Dedifferentiated amniotic fluid mesenchymal stem cell (primary cell): ENCODE data around the gene MSH3.
"Not testable (repeated sequence)": the region's sequence is repeated elsewhere in the genome, so short reads cannot be mapped to it uniquely, and the experiment has no call there.

Experiments used
- DNase-seq: peaks from one replicate; pipeline ENCODE4 v3.0.0-alpha.2; 2016; ENCODE audit errors: extremely low spot score

The MSH3 gene

GRCh38 chr5:80755626-80756025, 101.2 kb downstream of the MSH3 start:
- DNase-seq = no peak

GRCh38 chr5:80756292-80756691, 101.8 kb downstream of the MSH3 start:
- DNase-seq = no peak

GRCh38 chr5:80757290-80757689, 102.8 kb downstream of the MSH3 start:
- no peak for DNase-seq

DNA sequence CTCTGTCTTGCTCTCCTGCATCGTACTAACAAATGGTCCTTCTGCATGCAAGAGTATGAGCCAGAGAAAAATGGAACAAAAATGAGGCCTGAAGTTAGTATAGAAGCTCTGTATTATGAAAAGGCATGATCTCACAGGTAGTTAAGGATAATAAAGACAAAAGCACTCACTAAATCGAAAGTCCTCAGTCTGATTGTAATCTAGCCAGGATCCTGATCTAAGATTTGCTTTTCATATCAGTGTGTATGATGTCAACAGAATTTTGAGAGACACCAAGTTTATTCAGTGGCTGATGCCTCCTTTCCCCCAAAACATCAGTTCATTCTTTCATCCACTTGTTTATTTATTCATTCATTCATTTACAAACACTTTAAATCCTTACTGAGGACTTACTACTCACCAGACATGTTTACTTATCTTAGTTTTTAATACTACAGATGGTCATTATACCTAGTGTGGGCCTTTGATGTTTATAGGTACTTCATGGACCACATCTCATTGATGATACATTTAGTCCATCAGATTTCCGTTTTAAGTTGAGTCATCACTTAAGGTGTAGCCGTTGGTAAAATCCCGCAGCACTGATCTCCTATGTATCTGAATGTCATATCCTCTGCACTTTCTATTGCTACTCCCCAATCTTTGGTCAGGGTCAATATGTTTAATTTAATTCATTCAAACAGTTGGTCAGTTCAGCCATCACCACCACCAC, 105.6 kb downstream of the MSH3 start:
- DNase-seq = no peak

- DNase-seq = no peak
Measured at GRCh38 chr5:80760680-80761079, 106.2 kb downstream of the MSH3 start.

- no peak for DNase-seq
Measured at GRCh38 chr5:80761176-80761575, 106.7 kb downstream of the MSH3 start.

DNA sequence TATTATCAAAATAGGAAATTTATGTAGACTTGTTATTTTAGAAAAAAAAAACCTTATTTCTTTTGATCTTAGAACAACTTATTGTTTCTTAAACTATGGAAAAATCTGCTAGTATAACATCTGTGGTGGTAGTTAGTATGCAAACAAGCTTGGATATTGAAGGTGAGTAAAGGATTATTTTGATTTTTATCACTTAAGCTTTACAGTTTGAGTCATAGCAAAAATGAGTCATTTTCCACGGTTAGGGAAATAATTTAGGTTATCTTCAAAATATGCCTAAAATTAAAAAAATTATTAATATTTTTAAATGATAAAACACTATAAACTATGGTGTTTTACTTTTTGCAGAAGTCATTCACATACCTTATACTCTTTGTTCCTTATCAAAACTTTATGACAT, 107.5 kb downstream of the MSH3 start:
- DNase-seq = no peak

DNA sequence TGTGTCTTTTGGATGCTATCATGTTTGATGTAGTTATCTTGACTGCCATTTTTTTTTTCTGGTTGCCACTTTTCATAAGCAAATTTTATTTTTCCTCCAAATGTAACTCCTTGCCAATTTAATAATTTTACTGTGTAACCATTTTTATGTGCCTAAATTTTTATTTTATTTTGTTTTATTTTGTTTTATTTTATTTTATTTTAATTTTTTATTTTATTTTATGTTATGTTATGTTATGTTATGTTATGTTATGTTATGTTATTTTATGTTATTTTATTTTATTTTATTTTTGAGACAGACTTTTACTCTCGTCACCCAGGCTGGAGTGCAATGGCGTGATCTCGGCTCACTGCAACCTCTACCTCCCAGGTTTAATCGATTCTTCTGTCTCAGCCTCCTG, 108.1 kb downstream of the MSH3 start:
- DNase-seq = no peak

DNA sequence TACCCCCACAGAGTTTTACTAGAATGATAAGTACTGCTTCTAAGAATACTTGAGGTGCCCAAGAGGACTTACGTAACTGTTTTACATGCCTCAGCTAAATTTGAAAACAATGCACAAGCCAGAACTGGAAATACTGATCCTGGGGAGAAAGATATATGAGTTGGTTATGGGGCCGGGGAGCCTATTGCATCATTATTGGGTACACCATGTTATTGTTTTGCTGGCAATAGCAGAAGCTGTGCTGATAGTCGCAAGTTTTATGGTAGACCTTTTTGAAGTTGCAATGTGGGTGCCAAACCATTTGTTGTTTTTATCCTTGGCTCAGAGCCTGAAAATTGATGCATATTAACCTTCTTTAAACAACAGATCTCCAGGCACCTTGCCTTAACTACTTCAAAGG, 108.8 kb downstream of the MSH3 start:
- no peak for DNase-seq

DNA sequence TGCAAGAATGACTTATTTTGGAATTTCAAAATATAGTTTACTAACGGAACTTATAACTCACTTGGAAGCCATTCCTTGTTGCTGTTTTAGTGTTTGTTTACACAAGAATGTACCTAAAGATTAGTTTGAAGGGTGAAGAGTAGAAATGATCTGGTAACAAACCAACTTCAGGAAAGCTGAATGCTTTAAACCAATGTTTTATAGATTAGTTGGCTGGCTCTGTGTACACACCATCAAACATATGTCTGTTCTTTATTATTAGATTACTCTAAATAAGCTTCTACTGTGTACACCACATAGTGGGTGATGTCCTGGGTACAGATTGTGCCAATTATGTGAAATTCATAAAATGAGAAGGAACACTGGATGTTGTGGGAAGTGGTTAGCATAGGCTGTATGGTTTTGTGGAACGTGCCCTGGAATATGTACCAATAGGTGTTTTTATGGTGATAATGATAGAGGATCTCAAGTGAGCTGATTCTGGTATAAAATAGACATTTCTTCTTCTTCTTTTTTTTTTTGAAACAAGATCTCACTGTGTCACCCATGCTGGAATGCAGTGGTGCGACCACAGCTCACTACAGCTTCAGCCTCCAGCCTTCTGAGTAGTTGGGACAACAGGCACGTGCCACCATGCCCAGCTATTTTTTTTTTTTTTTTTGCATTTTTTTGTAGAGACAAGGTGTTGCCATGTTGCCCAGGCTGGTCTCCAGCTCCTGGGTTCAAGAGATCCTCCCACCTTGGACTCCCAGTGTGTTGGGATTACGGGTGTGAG, 109.6 kb downstream of the MSH3 start:
- DNase-seq = no peak

DNA sequence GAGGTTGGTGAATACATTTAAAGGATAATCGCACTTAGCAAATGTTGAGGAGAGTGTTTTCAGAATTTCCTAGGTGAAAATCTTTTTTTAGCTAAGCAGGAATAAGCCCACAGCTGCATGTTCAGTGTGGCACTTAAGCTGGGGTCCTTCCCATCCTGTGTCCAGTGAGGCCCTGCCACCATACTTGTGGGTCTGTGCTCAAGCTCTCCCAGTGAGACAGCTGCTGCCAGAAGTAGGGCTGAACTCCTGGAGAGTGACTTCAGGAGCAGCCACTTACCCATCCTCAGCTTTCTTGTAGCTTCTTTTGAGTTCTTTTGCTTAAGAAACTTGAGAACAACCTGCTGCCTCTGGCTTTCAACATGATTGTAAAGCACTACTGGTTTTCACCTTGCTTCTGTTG, 110.3 kb downstream of the MSH3 start:
- DNase-seq = no peak

GRCh38 chr5:80777347-80778287, 123.2 kb downstream of the MSH3 start:
- DNase-seq = no peak

DNA sequence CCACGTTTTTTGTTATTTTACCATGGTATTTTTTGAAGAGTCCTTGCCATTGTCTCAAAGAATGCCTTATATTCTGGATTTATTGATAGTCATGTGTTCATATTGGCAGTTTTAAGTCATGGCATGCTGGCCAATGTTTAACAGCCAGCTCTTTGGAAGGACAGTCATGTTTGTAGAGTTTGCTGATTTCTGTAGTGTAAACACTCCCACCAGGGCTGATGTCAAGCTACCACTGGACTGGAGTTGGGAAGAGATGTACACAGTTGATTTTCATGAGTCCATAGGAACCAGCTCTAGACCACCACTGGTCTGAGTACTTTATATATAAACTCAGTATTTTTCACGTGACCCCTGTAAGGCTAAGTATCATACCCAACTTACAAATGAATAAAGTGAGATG, 125.6 kb downstream of the MSH3 start:
- no peak for DNase-seq

- DNase-seq = no peak
Measured at GRCh38 chr5:80780761-80781285, 126.4 kb downstream of the MSH3 start.

DNA sequence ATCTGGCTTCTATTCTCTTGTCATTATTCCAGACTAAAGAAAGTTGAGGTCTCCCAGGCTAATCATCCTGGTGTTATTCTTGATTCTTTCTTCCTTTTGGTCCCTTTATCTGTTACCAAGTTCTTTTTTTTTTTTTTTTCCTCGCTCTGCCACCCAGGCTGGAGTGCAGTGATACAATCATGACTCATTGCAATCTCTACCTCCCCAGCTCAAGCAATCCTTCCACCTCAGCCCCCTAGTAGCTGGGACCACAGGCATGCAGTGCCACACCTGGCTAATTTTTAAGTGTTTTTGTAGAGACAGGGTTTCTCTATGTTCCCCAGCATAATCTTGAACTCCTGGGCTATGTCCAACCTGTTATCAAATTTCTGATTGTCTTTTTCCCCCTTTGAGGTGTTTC, 126.9 kb downstream of the MSH3 start:
- no peak for DNase-seq

DNA sequence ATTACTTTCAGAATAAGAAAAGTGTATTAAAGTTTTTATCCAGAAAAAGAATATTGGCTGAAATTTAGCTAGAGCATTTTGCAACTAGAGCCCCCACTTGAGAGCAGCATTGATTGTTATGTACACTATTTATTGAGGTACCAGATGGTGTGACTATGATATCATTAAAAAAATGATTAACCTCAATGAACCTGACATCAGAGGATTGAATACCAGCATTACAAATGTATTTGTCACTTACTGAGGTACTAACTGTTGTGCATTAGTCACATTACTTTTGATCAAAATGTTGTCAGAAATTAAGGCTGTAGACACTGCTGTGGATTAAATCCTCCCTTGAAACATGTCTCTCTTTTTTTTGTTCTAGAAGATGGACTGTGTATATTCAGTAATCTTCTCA, 128.2 kb downstream of the MSH3 start:
- DNase-seq = no peak

- not testable (repeated sequence) for DNase-seq
Measured at GRCh38 chr5:80783751-80784150, 129.3 kb downstream of the MSH3 start.

DNA sequence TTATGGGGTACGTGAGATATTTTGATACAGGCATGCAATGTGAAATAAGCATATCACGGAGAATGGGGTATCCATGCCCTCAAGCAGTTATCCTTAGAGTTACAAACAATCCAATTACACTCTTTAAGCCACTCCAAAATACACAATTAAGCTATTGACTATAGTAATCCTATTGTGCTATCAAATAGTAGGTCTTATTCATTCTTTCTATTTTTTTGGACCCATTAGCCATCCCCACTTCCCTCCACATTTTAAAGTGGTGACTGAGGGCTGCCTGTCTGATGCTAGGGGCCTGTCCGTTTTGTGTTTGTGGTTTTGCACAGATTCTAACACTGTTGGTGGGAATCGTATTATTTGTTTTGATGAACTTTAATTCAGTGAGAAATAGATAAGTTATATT, 130.0 kb downstream of the MSH3 start:
- no peak for DNase-seq

- not testable (repeated sequence) for DNase-seq
Measured at GRCh38 chr5:80789319-80790016, 135.0 kb downstream of the MSH3 start.

DNA sequence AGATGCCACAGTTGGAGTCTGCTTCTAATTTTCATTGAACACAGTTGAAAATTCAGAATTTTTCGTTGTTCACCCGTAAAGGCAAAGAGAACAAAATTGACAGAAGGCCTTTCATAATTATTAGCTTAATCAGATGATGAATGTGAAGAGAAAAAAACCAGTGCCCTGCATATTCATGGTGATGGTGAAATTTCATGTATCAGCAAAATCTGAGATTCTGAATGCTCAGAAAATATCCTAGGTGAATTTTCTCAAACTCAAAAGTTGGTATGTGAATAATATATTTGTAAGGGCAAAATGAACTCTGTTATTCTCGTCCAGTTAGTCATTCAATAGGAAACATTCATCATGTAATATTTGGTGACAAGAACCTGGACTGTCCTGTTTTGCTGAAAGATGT, 136.2 kb downstream of the MSH3 start:
- DNase-seq = no peak

- no peak for DNase-seq
Measured at GRCh38 chr5:80793354-80793753, 138.9 kb downstream of the MSH3 start.
